ENCODE results near the gene ATAD5. TPM values are rescaled to one million over a fixed set of nuclear protein-coding genes. Genes with fewer than 3 reads are reported as not detected.
"Not testable (repeated sequence)": the region's sequence is repeated elsewhere in the genome, so short reads cannot be mapped to it uniquely, and the experiment has no call there.

ATAD5 gene
- polyA plus RNA-seq, 1 experiment, result 0.42 TPM

DNA sequence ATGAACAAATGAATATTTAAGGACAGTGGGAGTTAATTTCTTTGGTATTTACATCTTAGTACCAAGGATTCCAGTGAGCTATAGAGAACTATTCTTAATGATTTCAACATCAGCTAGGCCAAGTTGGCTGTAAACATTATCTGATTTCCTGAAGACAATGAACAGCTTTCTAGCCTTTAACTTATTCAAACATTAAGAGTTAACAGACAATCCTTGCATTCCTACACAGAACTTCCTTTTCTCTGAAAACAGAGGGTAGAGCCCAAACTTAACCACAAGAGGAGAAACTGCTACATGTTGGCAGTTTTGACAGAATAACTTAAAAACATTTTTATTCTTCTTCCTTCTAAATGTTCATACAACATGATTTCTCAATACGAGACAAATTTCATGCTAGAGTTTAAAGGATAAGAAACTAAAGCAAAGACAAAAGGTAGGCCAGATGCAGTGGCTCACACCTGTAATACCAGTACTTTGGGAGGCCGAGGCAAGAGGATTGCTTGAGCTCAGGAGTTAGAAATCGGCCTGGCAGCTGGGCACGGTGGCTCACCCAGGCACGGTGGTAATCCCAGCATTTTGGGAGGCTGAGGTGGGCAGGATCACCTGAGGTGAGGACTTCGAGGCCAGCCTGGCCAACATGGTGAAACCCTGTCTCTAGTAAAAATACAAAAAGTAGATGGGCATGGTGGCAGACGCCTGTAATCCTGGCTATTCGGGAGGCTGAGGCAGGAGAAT lies 11.6 kb upstream of the ATAD5 start:
- POLR2A ChIA-PET, result interaction anchor here (0.6 kb wide), 1 partner anchor 75 kb away, joined by 15 read pairs; no protein-coding TSS in a partner anchor
- Histone ChIP-seq H3K4me3 (ENCODE audit: low read depth, low read length) (no peak overlapping the region), H3K27me3 (ENCODE audit: control insufficient read depth, insufficient read depth, low read length) (no peaks in the 10 kb centered on the region), H3K36me3 (ENCODE audit: control insufficient read depth, insufficient read depth, low read length) (no peaks in the 10 kb centered on the region)
- no peak for DNase-seq (ENCODE audit: low read depth)
- TF ChIP-seq, protein P1, sequence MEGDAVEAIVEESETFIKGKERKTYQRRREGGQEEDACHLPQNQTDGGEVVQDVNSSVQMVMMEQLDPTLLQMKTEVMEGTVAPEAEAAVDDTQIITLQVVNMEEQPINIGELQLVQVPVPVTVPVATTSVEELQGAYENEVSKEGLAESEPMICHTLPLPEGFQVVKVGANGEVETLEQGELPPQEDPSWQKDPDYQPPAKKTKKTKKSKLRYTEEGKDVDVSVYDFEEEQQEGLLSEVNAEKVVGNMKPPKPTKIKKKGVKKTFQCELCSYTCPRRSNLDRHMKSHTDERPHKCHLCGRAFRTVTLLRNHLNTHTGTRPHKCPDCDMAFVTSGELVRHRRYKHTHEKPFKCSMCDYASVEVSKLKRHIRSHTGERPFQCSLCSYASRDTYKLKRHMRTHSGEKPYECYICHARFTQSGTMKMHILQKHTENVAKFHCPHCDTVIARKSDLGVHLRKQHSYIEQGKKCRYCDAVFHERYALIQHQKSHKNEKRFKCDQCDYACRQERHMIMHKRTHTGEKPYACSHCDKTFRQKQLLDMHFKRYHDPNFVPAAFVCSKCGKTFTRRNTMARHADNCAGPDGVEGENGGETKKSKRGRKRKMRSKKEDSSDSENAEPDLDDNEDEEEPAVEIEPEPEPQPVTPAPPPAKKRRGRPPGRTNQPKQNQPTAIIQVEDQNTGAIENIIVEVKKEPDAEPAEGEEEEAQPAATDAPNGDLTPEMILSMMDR (IDR thresholded peaks at IDR 0.05; ENCODE audit: insufficient read depth, low read depth, low read length), result no peak
- CTCF ChIA-PET, result no interaction called here

DNA sequence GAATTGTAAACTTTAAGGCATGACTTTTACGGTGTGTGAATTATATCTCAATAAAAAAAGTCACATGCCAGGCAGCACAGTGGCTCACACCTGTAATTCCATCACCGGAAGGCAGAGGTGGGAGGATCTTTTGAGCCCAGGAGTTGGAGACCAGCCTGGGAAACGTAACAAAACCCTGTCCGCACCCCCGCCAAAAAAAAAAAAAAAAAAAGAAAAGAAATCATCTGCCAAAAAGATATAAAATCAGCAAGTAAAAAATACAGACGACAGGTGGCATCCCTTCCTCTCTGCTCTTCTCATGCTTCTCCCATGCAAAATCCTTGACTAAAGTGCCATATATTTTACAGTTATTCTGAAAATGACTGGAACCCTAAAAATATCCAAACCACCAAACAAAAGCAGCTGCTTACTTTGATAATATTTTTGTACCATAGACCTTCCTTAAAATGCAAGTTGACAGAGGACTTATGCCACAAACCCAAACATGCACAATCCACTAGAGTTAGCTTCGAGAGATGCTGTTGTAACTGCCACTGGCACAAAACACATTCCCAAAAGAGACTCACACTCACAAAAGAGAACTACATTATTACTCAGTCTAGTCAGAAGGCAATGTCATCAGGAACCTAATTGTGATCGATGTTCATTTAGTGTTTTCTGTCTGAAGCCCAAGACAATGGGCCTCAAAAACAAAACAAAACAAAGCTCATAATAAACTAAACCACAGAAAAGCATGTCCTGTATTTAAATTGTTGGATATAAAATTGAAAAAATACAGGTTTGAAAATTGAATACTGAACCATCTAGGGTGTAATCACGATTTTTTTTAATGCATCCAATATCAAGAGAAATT lies 9.7 kb upstream of the ATAD5 start:
- no peak overlapping the region for H3K4me3 ChIP-seq (ENCODE audit: low read depth, low read length)
- H3K27me3 ChIP-seq (ENCODE audit: control insufficient read depth, insufficient read depth, low read length), result no peaks in the 10 kb centered on the region
- H3K36me3 ChIP-seq (ENCODE audit: control insufficient read depth, insufficient read depth, low read length), result no peaks in the 10 kb centered on the region
- POLR2A ChIA-PET, result no interaction called here
- CTCF ChIA-PET, result interaction anchor here (0.7 kb wide), 1 partner anchor 10 kb away, joined by 3 read pairs; no protein-coding TSS in a partner anchor
- no peak for DNase-seq (ENCODE audit: low read depth)
- TF ChIP-seq, protein P1 (IDR thresholded peaks at IDR 0.05; ENCODE audit: insufficient read depth, low read depth, low read length), result no peak

DNA sequence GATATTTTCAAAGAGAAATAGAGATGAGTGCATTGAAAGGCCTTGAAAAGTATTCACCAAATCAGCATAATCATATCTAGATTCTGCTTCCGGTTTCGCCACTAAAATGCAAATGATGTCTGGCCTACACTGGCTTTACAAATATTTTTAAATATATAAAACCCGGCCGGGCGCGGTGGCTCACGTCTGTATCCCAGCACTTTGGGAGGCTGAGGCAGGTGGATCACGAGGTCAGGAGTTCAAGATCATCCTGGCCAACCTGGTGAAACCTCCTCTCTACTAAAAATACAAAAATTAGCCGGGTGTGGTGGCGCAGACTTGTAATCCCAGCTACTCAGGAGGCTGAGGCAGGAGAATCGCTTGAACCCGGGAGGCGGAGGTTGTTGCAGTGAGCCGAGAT lies 8.8 kb upstream of the ATAD5 start:
- H3K4me3 ChIP-seq (ENCODE audit: low read depth, low read length); POLR2A ChIA-PET; H3K36me3 ChIP-seq (ENCODE audit: control insufficient read depth, insufficient read depth, low read length); DNase-seq (ENCODE audit: low read depth); H3K27me3 ChIP-seq (ENCODE audit: control insufficient read depth, insufficient read depth, low read length): not testable (repeated sequence)
- CTCF ChIA-PET, result interaction anchor here (0.7 kb wide), 1 partner anchor 11 kb away, joined by 3 read pairs; no protein-coding TSS in a partner anchor

DNA sequence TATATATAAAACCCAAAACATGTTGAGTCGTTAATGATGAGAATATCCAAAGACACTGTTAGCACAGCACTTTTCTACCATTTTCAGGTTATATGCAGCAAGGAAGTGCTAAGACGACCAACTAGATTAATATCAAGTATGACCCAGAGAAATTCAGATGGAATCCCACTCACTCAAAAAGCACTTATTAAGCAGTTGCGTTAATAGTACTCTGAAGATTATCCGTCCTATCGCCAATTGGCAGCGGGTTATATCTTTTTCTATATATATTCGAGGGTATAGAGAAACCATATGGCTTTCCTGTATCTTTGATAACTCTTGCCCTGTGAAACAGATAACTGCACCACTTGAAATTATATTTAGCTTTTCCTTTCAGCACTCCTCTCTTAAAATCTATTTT lies 8.3 kb upstream of the ATAD5 start:
- no peak for DNase-seq (ENCODE audit: low read depth)
- ChIA-PET CTCF (interaction anchor here (0.6 to 0.7 kb wide), 2 partner anchors 13 to 137 kb away, joined by 3 to 4 read pairs; no protein-coding TSS in a partner anchor), POLR2A (interaction anchor here (0.6 kb wide), 1 partner anchor 35 kb away, joined by 11 read pairs; no protein-coding TSS in a partner anchor)
- Histone ChIP-seq H3K27me3 (ENCODE audit: control insufficient read depth, insufficient read depth, low read length) (no peaks in the 10 kb centered on the region), H3K36me3 (ENCODE audit: control insufficient read depth, insufficient read depth, low read length) (no peaks in the 10 kb centered on the region), H3K4me3 (ENCODE audit: low read depth, low read length) (peak overlapping the region; percentile 60)
- TF ChIP-seq, protein P1 (IDR thresholded peaks at IDR 0.05; ENCODE audit: insufficient read depth, low read depth, low read length), result no peak

DNA sequence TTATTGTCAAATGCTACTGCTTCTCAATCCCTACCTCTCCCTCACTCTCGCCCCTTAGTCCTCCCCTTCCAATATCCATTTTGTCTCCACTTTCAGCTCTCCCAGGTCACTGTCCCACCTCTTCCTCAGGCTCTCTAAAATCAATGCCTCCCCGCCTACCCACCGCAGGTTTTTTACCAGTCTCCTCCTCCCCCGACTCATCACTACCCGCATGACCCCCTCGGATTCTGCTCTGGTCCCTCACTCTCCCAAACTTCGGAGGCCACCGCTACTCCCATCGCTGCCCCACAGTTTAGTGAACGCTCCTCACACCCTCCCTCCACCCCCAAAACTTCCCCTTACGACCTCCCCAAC lies 7.8 kb upstream of the ATAD5 start:
- CTCF ChIA-PET, result interaction anchor here (0.6 to 0.7 kb wide), 2 partner anchors 14 to 136 kb away, joined by 3 to 4 read pairs; no protein-coding TSS in a partner anchor
- POLR2A ChIA-PET, result no interaction called here
- peak overlapping the region; percentile 60 for H3K4me3 ChIP-seq (ENCODE audit: low read depth, low read length)
- H3K27me3 ChIP-seq (ENCODE audit: control insufficient read depth, insufficient read depth, low read length), result no peaks in the 10 kb centered on the region
- DNase-seq (ENCODE audit: low read depth), result no peak
- H3K36me3 ChIP-seq (ENCODE audit: control insufficient read depth, insufficient read depth, low read length), result no peaks in the 10 kb centered on the region
- TF ChIP-seq, protein P1 (IDR thresholded peaks at IDR 0.05; ENCODE audit: insufficient read depth, low read depth, low read length), result no peak

Measured in BJ (cell line).